GM18526 (cell line): ENCODE results near the gene VPS37C.

ENCODE experiments used
- POLR2A ChIP-seq: IDR thresholded peaks from 3 replicates; pipeline ENCODE4 v1.6.1; 2011; ENCODE audit not compliant: insufficient read length; ENCODE audit errors: extremely low read depth

The VPS37C gene

GRCh38 chr11:61145228-61146005 lies 15.8 kb downstream of the VPS37C start:
- TF ChIP-seq POLR2A, result no peak

DNA sequence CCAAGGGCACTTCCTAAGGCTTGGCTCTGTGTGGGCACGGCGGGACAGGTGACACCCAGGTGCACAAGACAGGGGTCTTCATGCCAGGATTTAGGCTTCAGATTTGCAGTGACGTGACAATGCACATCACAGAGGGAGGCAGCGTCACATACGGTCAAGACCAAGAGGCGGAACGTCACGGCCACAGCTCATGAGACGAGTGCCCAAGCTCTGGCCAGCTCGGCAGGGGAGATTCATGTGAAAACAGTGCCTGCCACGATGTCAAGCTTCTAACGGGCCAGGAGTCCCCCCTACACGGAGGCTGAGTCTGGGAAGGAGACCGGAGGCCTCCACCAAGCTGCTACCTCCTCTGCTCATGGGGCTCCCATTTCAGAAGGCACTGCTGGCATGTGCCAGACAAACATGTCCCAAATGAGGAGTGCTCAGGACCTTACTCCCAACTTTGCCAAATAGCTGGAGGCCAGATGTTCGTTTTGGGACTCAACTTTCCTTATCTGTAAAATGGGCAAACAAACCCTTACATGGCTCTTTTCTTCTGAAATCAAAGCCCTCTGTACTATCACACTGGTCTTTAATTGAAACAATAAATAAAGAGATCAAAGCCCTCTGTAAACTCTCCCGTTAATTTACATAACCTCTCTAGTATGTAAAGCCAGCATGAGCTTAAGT lies 16.6 kb downstream of the VPS37C start:
- no peak for TF ChIP-seq POLR2A

GRCh38 chr11:61142424-61142823 lies 18.8 kb downstream of the VPS37C start:
- no peak for TF ChIP-seq POLR2A

GRCh38 chr11:61141601-61142028 lies 19.6 kb downstream of the VPS37C start:
- no peak for TF ChIP-seq POLR2A

- no peak for TF ChIP-seq POLR2A
Observed at GRCh38 chr11:61140416-61140815, 20.8 kb downstream of the VPS37C start.

DNA sequence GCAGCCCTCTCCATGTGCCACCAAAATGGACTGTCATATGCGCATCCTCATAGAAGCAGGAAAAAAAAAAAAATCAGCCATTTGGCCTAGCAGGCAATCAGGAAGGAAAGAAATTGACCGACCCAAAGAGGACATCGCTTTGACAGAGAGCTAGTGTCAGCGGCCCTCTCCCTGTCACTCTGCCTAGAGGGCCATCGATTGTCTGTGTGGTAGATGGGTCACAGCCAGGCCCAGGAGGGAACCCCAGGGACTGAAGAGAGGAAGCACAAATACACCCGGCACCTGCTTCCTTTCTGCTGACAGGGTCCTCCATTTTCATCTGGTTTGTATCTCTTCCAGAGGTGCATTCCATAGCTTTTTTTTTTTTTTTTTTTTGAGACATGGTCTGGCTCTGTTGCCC lies 21.8 kb downstream of the VPS37C start:
- TF ChIP-seq POLR2A, result no peak

GRCh38 chr11:61138935-61139334 lies 22.3 kb downstream of the VPS37C start:
- TF ChIP-seq POLR2A, result no peak

DNA sequence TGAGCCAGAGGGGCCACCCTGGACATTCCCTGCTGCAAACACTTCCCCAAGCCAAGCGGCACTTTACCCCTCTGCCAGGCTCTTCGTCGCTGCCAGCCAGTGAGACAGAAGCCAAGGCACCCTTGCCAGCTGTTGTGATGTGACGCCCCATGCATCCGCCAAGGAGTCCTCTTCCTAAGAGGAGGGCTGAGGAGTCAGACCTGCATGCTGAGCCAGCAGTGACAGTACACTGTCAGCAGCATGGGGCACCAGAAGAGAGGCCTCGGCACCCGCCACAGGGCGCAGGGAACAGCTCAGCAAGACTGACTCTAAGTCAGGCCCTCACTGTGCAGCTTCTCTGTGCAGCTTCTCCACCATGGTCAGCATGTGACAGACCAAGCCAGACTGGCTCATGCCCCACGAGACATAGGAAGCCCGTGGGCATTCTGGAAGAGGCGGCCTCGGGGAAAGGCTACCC lies 26.4 kb downstream of the VPS37C start:
- no peak for TF ChIP-seq POLR2A

- no peak for TF ChIP-seq POLR2A
Observed at GRCh38 chr11:61133956-61134662, 27.1 kb downstream of the VPS37C start.

GRCh38 chr11:61133145-61133544 lies 28.1 kb downstream of the VPS37C start:
- TF ChIP-seq POLR2A, result no peak

DNA sequence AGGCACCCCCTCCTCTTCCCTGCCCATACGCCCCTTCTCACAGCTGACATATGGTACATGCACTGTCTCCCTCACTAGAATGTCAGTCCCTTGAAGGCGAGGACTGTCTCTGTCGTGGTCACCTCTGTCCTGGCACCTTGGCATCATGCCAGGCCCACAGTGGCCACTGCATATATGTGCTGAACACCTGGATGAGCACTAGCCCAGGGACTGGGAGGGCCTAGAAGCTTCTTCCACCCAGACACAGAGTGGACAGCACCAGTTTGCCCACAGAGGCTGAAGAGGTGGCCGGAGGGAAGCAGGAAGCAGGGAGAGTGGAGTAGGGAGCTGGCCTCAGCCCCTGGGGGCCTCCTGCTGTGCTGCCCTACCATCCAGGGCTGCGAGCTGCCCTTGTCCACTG lies 28.6 kb downstream of the VPS37C start:
- no peak for TF ChIP-seq POLR2A

- TF ChIP-seq POLR2A, result no peak
Observed at GRCh38 chr11:61131998-61132555, 29.1 kb downstream of the VPS37C start.

DNA sequence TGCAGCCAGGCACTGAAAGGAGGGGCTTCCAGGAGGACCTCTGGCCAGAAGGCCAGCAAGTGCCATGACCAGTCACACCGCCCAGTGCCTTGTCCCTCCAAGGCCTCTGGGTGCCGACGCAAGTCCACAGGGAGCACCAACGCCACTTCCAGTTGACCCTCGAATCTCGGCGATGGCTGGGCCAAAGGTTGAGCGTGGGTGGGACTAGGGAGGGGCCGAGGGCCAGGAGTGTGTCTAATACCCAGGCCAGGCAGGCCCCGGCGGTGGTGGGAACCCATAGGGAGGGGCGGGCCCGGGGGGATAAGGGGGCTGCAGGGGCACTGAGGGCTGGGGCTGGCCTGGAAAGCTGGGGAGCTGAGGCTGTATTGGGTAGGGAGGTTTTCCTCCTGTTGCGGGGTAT lies 29.6 kb downstream of the VPS37C start:
- no peak for TF ChIP-seq POLR2A

GRCh38 chr11:61131186-61131585 lies 30.0 kb downstream of the VPS37C start:
- no peak for TF ChIP-seq POLR2A

- TF ChIP-seq POLR2A, result no peak
Observed at GRCh38 chr11:61129639-61130523, 31.3 kb downstream of the VPS37C start.
